K562 (cell line): ENCODE data around the gene BFSP1.

Experiments
- NFIC ChIP-seq: fragments of 450-650 bp; IDR thresholded peaks from 2 replicates; pipeline ENCODE4 v1.6.1; 2017; ENCODE audit warnings: mild to moderate bottlenecking, inconsistent platforms
- RBM39 ChIP-seq: fragments of 200-400 bp; formaldehyde crosslinking; optimal IDR thresholded peaks from 2 replicates; pipeline ENCODE3; 2018; ENCODE audit warnings: low read depth, low read length

- no peak for TF ChIP-seq RBM39
- no peak for TF ChIP-seq NFIC
These were observed 23.9 kb upstream of the BFSP1 start for GRCh38 chr20:17555106-17555505.
